Mucosa of rectum (tissue), 2 donors: ENCODE results near the gene MGAT5.

Experiments used
- H3K27ac ChIP-seq, 2 donors: one replicate each; pipeline ENCODE4 v1.7.0; 2013; ENCODE audit warnings: inconsistent platforms in 2 of 2, low read depth in 2 of 2, low read length in 2 of 2
- H3K27me3 ChIP-seq, 2 donors: one replicate each; pipeline ENCODE4 v1.7.0; 2013; ENCODE audit warnings: low read length in 2 of 2; ENCODE audit not compliant: control insufficient read depth in 2 of 2, insufficient read depth in 2 of 2
- H3K36me3 ChIP-seq, 2 donors: one replicate each; pipeline ENCODE4 v1.7.0; 2013; ENCODE audit warnings: low read length in 2 of 2; ENCODE audit not compliant: control insufficient read depth in 2 of 2, insufficient read depth in 2 of 2
- H3K4me1 ChIP-seq, 2 donors: one replicate each; pipeline ENCODE4 v1.7.0; 2013; ENCODE audit warnings: low read length in 2 of 2, mild to moderate bottlenecking in 1 of 2; ENCODE audit not compliant: control insufficient read depth in 2 of 2, insufficient read depth in 2 of 2
- H3K4me3 ChIP-seq, 2 donors: one replicate each; pipeline ENCODE4 v1.7.0; 2013; ENCODE audit warnings: low read length in 2 of 2
- H3K9ac ChIP-seq, 2 donors: one replicate each; pipeline ENCODE4 v1.7.0; 2013; ENCODE audit warnings: low read length in 2 of 2, low read depth in 1 of 2, mild to moderate bottlenecking in 1 of 2
- H3K9me3 ChIP-seq, 2 donors: one replicate each; pipeline ENCODE4 v1.7.0; 2013; ENCODE audit warnings: low read length in 2 of 2; ENCODE audit not compliant: control insufficient read depth in 2 of 2
- donor health status: healthy.
- donor health status: Normal muscosa, but diverticular disease.

Gene MGAT5

GRCh38 chr2:134460583-134460998 is 206.7 kb downstream of the MGAT5 start:
- Histone ChIP-seq H3K36me3 (peaks cover 0 to under 1% of the 10 kb centered on the region in 2 donors), H3K4me3 (no peak overlapping the region), H3K4me1 (no peaks in the 10 kb centered on the region), H3K9ac (no peak overlapping the region), H3K27ac (no peak overlapping the region), H3K9me3 (no peaks in the 10 kb centered on the region), H3K27me3 (no peaks in the 10 kb centered on the region)

- Histone ChIP-seq H3K27ac (no peak overlapping the region), H3K27me3 (no peaks in the 10 kb centered on the region), H3K4me3 (no peak overlapping the region), H3K9ac (no peak overlapping the region), H3K9me3 (no peaks in the 10 kb centered on the region), H3K36me3 (no peaks in the 10 kb centered on the region), H3K4me1 (no peaks in the 10 kb centered on the region)
Observed at GRCh38 chr2:134461511-134461910, 207.6 kb downstream of the MGAT5 start.

GRCh38 chr2:134462275-134462674 is 208.4 kb downstream of the MGAT5 start:
- Histone ChIP-seq H3K27me3 (no peaks in the 10 kb centered on the region), H3K9me3 (no peaks in the 10 kb centered on the region)

GRCh38 chr2:134462791-134463698 is 209.2 kb downstream of the MGAT5 start:
- Histone ChIP-seq H3K9me3 (no peaks in the 10 kb centered on the region), H3K9ac (no peak overlapping the region), H3K4me3 (no peak overlapping the region), H3K4me1 (no peaks in the 10 kb centered on the region), H3K27me3 (no peaks in the 10 kb centered on the region), H3K27ac (no peak overlapping the region), H3K36me3 (no peaks in the 10 kb centered on the region)

More at GRCh38 chr2:134462275-134462674, 208.4 kb downstream of the MGAT5 start:
- H3K4me3 ChIP-seq: no peak overlapping the region
- no peak overlapping the region for H3K27ac ChIP-seq
- H3K4me1 ChIP-seq: no peaks in the 10 kb centered on the region
- H3K9ac ChIP-seq: no peak overlapping the region
- no peaks in the 10 kb centered on the region for H3K36me3 ChIP-seq

- H3K9ac ChIP-seq: no peak overlapping the region
- H3K9me3 ChIP-seq: no peaks in the 10 kb centered on the region
- H3K27ac ChIP-seq: no peak overlapping the region
- no peak overlapping the region for H3K4me3 ChIP-seq
- no peaks in the 10 kb centered on the region for H3K36me3 ChIP-seq
- no peaks in the 10 kb centered on the region for H3K4me1 ChIP-seq
- H3K27me3 ChIP-seq: no peaks in the 10 kb centered on the region
Observed at GRCh38 chr2:134463699-134464022, 209.8 kb downstream of the MGAT5 start.

GRCh38 chr2:134465228-134466105 is 211.6 kb downstream of the MGAT5 start:
- no peak overlapping the region for H3K4me3 ChIP-seq
- no peaks in the 10 kb centered on the region for H3K36me3 ChIP-seq
- no peak overlapping the region for H3K9ac ChIP-seq
- H3K9me3 ChIP-seq: no peaks in the 10 kb centered on the region
- H3K27me3 ChIP-seq: no peaks in the 10 kb centered on the region
- no peak overlapping the region for H3K27ac ChIP-seq
- H3K4me1 ChIP-seq: no peaks in the 10 kb centered on the region

- Histone ChIP-seq H3K27me3 (no peaks in the 10 kb centered on the region), H3K27ac (no peak overlapping the region), H3K9me3 (no peaks in the 10 kb centered on the region), H3K9ac (no peak overlapping the region), H3K4me1 (no peaks in the 10 kb centered on the region), H3K4me3 (no peak overlapping the region), H3K36me3 (no peaks in the 10 kb centered on the region)
Observed at GRCh38 chr2:134466141-134466540, 212.3 kb downstream of the MGAT5 start.

GRCh38 chr2:134468164-134468563 is 214.3 kb downstream of the MGAT5 start:
- Histone ChIP-seq H3K4me3 (no peak overlapping the region), H3K27me3 (no peaks in the 10 kb centered on the region), H3K27ac (no peak overlapping the region), H3K9ac (no peak overlapping the region), H3K4me1 (no peaks in the 10 kb centered on the region), H3K36me3 (no peaks in the 10 kb centered on the region), H3K9me3 (no peaks in the 10 kb centered on the region)

- no peaks in the 10 kb centered on the region for H3K4me1 ChIP-seq
- H3K4me3 ChIP-seq: no peak overlapping the region
- no peak overlapping the region for H3K9ac ChIP-seq
- no peaks in the 10 kb centered on the region for H3K36me3 ChIP-seq
- no peaks in the 10 kb centered on the region for H3K9me3 ChIP-seq
- H3K27ac ChIP-seq: no peak overlapping the region
- H3K27me3 ChIP-seq: no peaks in the 10 kb centered on the region
Observed at GRCh38 chr2:134468776-134469175, 214.9 kb downstream of the MGAT5 start.

GRCh38 chr2:134469516-134470115 is 215.7 kb downstream of the MGAT5 start:
- Histone ChIP-seq H3K9ac (no peak overlapping the region), H3K27me3 (no peaks in the 10 kb centered on the region), H3K36me3 (no peaks in the 10 kb centered on the region)

More at GRCh38 chr2:134469516-134470115, 215.7 kb downstream of the MGAT5 start:
- Histone ChIP-seq H3K4me3 (no peak overlapping the region), H3K27ac (no peak overlapping the region), H3K4me1 (no peaks in the 10 kb centered on the region), H3K9me3 (no peaks in the 10 kb centered on the region)
